Stimulated activated CD4-positive, alpha-beta T cell treated with anti-CD3 and anti-CD28 coated beads, Interleukin-2, amount 100 ng/mL, for 24 hours (primary cell): Measurements from ENCODE around the gene RBM27.
"Not testable (repeated sequence)": the region's sequence is repeated elsewhere in the genome, so short reads cannot be mapped to it uniquely, and the experiment has no call there.

Source experiments
- DNase-seq, 2 donors: peaks; one replicate each; pipeline ENCODE4 v3.0.0-alpha.2; 2020

The RBM27 gene

DNA sequence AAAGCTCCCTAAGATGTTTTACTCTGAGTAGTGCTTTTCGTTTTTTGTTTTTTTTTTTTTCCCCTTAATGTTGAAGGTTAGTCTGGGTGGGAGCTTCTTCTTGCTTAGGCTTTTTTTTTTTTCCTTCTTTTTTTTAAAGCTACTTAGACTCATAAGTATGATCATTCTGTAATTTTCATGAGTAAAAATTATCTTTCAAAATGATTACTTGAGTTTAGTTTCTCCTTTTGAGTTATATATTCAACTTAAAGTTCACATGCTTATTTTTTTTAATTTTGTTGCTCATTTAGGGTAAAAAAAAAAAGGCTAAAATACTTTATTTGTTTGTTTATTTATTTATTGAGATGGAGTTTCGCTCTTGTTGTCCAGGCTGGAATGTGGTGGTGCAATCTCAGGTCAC is 2.9 kb downstream of the RBM27 start:
- DNase-seq = no peak

DNA sequence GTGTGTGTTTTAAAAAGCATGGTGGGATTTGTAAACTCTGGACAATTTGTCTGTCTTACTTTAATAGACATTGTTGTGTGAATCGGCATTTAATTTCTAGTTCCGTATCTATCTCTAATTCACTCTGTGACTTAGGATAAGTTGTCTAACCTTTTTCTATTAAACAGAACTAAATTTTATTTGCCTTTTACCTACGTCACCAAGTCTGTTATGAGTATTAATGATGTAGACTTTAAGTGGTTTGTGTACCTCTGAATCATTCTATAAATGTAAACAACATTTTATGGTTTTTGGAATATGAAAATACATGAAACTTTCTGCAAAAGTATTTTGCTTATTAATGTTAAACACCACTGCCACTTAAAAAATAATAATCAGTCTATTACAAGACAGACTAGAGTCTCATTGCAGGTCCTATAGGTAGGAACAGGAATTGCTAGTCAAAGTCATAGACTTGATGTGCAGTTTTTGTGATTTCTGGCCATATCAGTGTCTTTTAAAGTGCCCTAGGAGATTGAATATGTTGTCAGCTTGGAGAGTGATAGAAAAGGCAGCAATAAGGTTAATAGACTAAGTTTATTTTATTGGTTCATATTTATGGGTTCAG is 5.6 kb downstream of the RBM27 start:
- DNase-seq = no peak

GRCh38 chr5:146209714-146210113 is 6.3 kb downstream of the RBM27 start:
- no peak for DNase-seq

DNA sequence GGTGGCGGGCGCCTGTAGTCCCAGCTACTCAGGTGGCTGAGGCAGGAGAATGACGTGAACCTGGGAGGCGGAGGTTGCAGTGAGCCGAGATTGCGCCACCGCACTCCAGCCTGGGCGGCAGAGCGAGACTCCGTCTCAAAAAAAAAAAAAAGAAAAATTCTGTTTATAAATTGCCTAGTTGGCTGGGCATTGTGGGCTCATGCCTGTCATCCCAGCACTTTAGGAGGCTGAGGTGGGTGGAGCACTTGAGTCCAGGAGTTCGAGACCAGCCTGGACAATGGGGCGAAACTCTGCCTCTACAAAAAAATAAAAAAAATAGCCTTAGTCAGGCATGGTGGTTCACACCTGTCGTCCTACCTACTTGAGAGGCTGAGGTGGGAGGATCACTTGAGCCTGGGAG is 7.4 kb downstream of the RBM27 start:
- not testable (repeated sequence) for DNase-seq

DNA sequence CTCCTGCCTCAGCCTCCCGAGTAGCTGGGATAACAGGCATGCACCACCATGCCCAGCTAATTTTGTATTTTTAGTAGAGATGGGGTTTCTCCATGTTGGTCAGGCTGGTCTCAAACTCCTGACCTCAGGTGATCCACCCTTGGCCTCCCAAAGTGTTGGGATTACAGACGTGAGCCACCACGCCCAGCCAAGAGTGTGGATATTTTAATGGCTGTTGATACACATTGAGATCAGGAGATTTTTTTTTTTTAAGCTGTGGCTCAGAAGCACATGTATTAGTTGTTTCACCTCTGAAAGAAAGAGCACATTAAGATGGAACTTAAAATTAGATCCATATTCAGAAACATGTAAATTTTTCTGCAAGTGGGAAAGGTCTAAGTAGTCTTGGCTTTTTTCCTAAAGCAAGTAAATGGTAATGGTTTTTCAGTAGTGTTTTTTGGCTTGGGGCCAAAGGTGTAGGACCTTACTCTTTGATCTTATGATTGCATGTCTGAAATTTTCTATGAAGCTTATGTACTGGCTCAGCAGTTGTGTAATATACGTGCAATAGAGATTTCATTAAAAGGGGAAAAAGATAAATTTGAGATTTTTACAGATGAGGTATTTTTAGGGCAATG is 9.9 kb downstream of the RBM27 start:
- no peak for DNase-seq

GRCh38 chr5:146214881-146215280 is 11.5 kb downstream of the RBM27 start:
- DNase-seq = not testable (repeated sequence)

- DNase-seq = no peak
These were observed 14.8 kb downstream of the RBM27 start for GRCh38 chr5:146218168-146218567.

GRCh38 chr5:146219243-146219642 is 15.8 kb downstream of the RBM27 start:
- DNase-seq = no peak

- DNase-seq = no peak
These were observed 17.8 kb downstream of the RBM27 start for GRCh38 chr5:146221234-146221633.

- no peak for DNase-seq
These were observed 18.6 kb downstream of the RBM27 start for GRCh38 chr5:146222005-146222404.

GRCh38 chr5:146223179-146223578 is 19.8 kb downstream of the RBM27 start:
- no peak for DNase-seq

DNA sequence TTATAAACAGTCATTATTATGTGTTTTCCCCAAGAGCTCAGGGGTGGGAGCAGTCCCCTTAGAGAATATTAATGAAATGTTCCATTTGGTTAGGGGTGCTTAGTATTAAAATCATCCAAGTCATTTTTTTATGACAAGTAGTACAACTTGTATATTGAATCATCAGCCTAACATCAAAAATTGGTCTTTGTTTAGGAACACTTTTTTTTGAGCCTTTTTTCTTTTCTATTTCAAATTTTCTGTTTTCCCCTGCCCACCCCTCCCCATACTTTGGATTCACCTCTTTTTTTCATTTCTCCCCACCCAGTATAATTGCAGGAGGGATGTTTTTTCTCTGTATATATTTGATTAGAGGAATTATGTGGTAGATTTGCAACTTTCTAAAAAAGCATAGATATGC is 25.8 kb downstream of the RBM27 start:
- DNase-seq = no peak

DNA sequence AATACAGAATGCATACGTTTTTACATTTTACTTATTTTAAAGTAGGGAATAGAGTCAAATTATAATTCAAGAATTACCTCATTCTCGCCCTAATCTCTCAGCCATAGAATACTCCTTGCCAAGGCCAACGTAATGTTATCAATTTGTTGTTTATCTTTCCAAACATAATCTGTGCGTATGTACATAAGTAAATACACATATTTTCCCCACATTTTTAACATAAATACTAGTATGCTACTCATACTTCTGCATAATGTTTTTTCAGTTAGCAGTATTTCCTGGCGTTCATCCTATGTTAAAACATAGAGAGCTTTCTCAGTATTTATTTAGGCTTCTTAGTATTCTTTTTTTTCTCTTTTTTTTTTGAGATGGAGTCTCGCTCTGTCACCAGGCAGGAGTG is 28.8 kb downstream of the RBM27 start:
- DNase-seq = no peak

GRCh38 chr5:146233441-146233840 is 30.0 kb downstream of the RBM27 start:
- DNase-seq = no peak

GRCh38 chr5:146238973-146239372 is 35.6 kb downstream of the RBM27 start:
- no peak for DNase-seq

GRCh38 chr5:146240951-146241350 is 37.5 kb downstream of the RBM27 start:
- no peak for DNase-seq

DNA sequence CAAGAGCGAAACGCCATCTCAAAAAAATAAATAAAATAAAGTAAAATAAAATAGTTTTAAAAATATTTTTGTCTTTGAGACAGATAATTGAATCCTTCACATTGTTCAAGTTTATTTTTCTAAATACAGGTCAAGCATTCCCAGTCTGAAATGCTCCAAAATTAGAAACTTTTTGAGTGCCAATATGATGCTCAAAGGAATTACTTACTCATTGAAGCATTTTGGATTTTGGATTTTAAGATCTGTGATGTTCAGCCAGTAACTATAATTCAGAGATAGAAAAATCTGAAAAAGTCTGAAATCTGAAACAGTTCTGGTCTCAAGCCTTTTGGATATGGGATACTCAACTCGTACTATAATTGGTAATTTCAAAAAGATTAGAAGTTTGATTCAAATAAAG is 39.8 kb downstream of the RBM27 start:
- no peak for DNase-seq

- no peak for DNase-seq
These were observed 45.2 kb downstream of the RBM27 start for GRCh38 chr5:146248561-146248960.

GRCh38 chr5:146249801-146250200 is 46.4 kb downstream of the RBM27 start:
- no peak for DNase-seq
